Neuron (in vitro differentiated cells): ENCODE results near the gene TREML4.
"Not testable (repeated sequence)": the region's sequence is repeated elsewhere in the genome, so short reads cannot be mapped to it uniquely, and the experiment has no call there.

Source experiments
- H2AFZ ChIP-seq: one replicate; pipeline ENCODE4 v1.6.1; 2013; ENCODE audit warnings: low read depth, mild to moderate bottlenecking, inconsistent platforms, low read length, moderate library complexity
- H3K27me3 ChIP-seq: one replicate; pipeline ENCODE4 v1.6.1; 2013; ENCODE audit warnings: low read length; ENCODE audit not compliant: insufficient read depth
- H3K36me3 ChIP-seq: one replicate; pipeline ENCODE4 v1.6.1; 2013; ENCODE audit warnings: low read length; ENCODE audit not compliant: insufficient read depth
- H3K4me1 ChIP-seq: one replicate; pipeline ENCODE4 v1.6.1; 2013; ENCODE audit warnings: low read length; ENCODE audit not compliant: insufficient read depth
- H3K4me3 ChIP-seq: 2 replicates; pipeline ENCODE4 v1.5.1; 2013; ENCODE audit warnings: mild to moderate bottlenecking, low read length, moderate library complexity
- H3K9me3 ChIP-seq: one replicate; pipeline ENCODE4 v1.6.1; 2013; ENCODE audit warnings: low read length

The TREML4 gene

GRCh38 chr6:41216616-41217015, 11.5 kb upstream of the TREML4 start:
- Histone ChIP-seq H3K4me1 (no peaks in the 10 kb centered on the region), H3K4me3 (no peak overlapping the region), H2AFZ (no peak overlapping the region), H3K27me3 (no peaks in the 10 kb centered on the region), H3K9me3 (peaks cover 4% of the 10 kb centered on the region), H3K36me3 (no peaks in the 10 kb centered on the region)

- Histone ChIP-seq H2AFZ (no peak overlapping the region), H3K4me3 (no peak overlapping the region), H3K27me3 (no peaks in the 10 kb centered on the region), H3K4me1 (no peaks in the 10 kb centered on the region), H3K9me3 (no peaks in the 10 kb centered on the region), H3K36me3 (no peaks in the 10 kb centered on the region)
Observed at GRCh38 chr6:41222045-41222444, 6.1 kb upstream of the TREML4 start.

GRCh38 chr6:41222513-41222912, 5.6 kb upstream of the TREML4 start:
- no peaks in the 10 kb centered on the region for H3K4me1 ChIP-seq
- H2AFZ ChIP-seq, result no peak overlapping the region
- H3K36me3 ChIP-seq, result no peaks in the 10 kb centered on the region
- no peak overlapping the region for H3K4me3 ChIP-seq
- H3K27me3 ChIP-seq, result no peaks in the 10 kb centered on the region
- no peaks in the 10 kb centered on the region for H3K9me3 ChIP-seq

GRCh38 chr6:41224800-41225199, 3.3 kb upstream of the TREML4 start:
- no peaks in the 10 kb centered on the region for H3K36me3 ChIP-seq
- no peak overlapping the region for H3K4me3 ChIP-seq
- no peaks in the 10 kb centered on the region for H3K4me1 ChIP-seq
- H3K9me3 ChIP-seq, result no peaks in the 10 kb centered on the region
- peaks cover 2% of the 10 kb centered on the region for H3K27me3 ChIP-seq
- H2AFZ ChIP-seq, result no peak overlapping the region

GRCh38 chr6:41226752-41227151, 1.4 kb upstream of the TREML4 start:
- Histone ChIP-seq H2AFZ (no peak overlapping the region), H3K27me3 (peaks cover 4% of the 10 kb centered on the region), H3K4me3 (no peak overlapping the region), H3K9me3 (no peaks in the 10 kb centered on the region), H3K4me1 (no peaks in the 10 kb centered on the region), H3K36me3 (no peaks in the 10 kb centered on the region)

GRCh38 chr6:41228616-41229015, 467 bp downstream of the TREML4 start:
- peaks cover 7% of the 10 kb centered on the region for H3K27me3 ChIP-seq
- no peak overlapping the region for H3K4me3 ChIP-seq
- no peak overlapping the region for H2AFZ ChIP-seq
- no peaks in the 10 kb centered on the region for H3K9me3 ChIP-seq
- no peaks in the 10 kb centered on the region for H3K36me3 ChIP-seq
- no peaks in the 10 kb centered on the region for H3K4me1 ChIP-seq

GRCh38 chr6:41229721-41230120, 1.6 kb downstream of the TREML4 start:
- no peaks in the 10 kb centered on the region for H3K4me1 ChIP-seq
- H3K9me3 ChIP-seq, result no peaks in the 10 kb centered on the region
- H2AFZ ChIP-seq, result no peak overlapping the region
- H3K27me3 ChIP-seq, result peaks cover 7% of the 10 kb centered on the region
- H3K36me3 ChIP-seq, result no peaks in the 10 kb centered on the region
- no peak overlapping the region for H3K4me3 ChIP-seq

GRCh38 chr6:41231246-41231645, 3.1 kb downstream of the TREML4 start:
- Histone ChIP-seq H3K9me3 (no peaks in the 10 kb centered on the region), H3K27me3 (peaks cover 13% of the 10 kb centered on the region), H2AFZ (no peak overlapping the region), H3K36me3 (no peaks in the 10 kb centered on the region), H3K4me1 (no peaks in the 10 kb centered on the region), H3K4me3 (no peak overlapping the region)

GRCh38 chr6:41232667-41233066, 4.5 kb downstream of the TREML4 start:
- H3K4me1 ChIP-seq, result no peaks in the 10 kb centered on the region
- H3K4me3 ChIP-seq, result no peak overlapping the region
- no peak overlapping the region for H2AFZ ChIP-seq
- no peaks in the 10 kb centered on the region for H3K9me3 ChIP-seq
- peaks cover 20% of the 10 kb centered on the region for H3K27me3 ChIP-seq
- H3K36me3 ChIP-seq, result no peaks in the 10 kb centered on the region

- no peaks in the 10 kb centered on the region for H3K4me1 ChIP-seq
- peaks cover 41% of the 10 kb centered on the region for H3K27me3 ChIP-seq
- H3K4me3 ChIP-seq, result no peak overlapping the region
- H3K9me3 ChIP-seq, result no peaks in the 10 kb centered on the region
- no peaks in the 10 kb centered on the region for H3K36me3 ChIP-seq
- no peak overlapping the region for H2AFZ ChIP-seq
Observed at GRCh38 chr6:41236276-41236675, 8.1 kb downstream of the TREML4 start.

GRCh38 chr6:41237128-41237527, 9.0 kb downstream of the TREML4 start:
- Histone ChIP-seq H3K4me3 (no peak overlapping the region), H3K27me3 (peaks cover 43% of the 10 kb centered on the region), H3K4me1 (no peaks in the 10 kb centered on the region), H2AFZ (no peak overlapping the region), H3K36me3 (no peaks in the 10 kb centered on the region), H3K9me3 (no peaks in the 10 kb centered on the region)

GRCh38 chr6:41239467-41240159, 11.5 kb downstream of the TREML4 start:
- peaks cover 40% of the 10 kb centered on the region for H3K27me3 ChIP-seq
- no peak overlapping the region for H2AFZ ChIP-seq
- no peaks in the 10 kb centered on the region for H3K4me1 ChIP-seq
- H3K36me3 ChIP-seq, result no peaks in the 10 kb centered on the region
- no peak overlapping the region for H3K4me3 ChIP-seq
- H3K9me3 ChIP-seq, result no peaks in the 10 kb centered on the region

- not testable (repeated sequence) for H3K9me3 ChIP-seq, H2AFZ ChIP-seq, H3K4me3 ChIP-seq, H3K36me3 ChIP-seq, H3K27me3 ChIP-seq, H3K4me1 ChIP-seq
Observed at GRCh38 chr6:41246529-41246928, 18.4 kb downstream of the TREML4 start.

- Histone ChIP-seq H3K36me3 (no peaks in the 10 kb centered on the region), H2AFZ (no peak overlapping the region), H3K4me1 (no peaks in the 10 kb centered on the region), H3K9me3 (no peaks in the 10 kb centered on the region), H3K27me3 (no peaks in the 10 kb centered on the region), H3K4me3 (no peak overlapping the region)
Observed at GRCh38 chr6:41247288-41247865, 19.2 kb downstream of the TREML4 start.
